Caco-2 (cell line): ENCODE data around the gene NLGN1. TPM values are rescaled to one million over a fixed set of nuclear protein-coding genes. Genes with fewer than 3 reads are reported as not detected.

Experiments used
- BruUV-seq: library from RNA; stranded (reverse); fragments of 400-500 nt; replicated peaks from 2 replicates; lab custom pipeline; 2021; lab: Mats Ljungman, UMichigan
- CTCF ChIA-PET: fragments of 300-600 bp; sonication (Branson Sonifier 250); formaldehyde crosslinking; loops from one replicate; lab custom pipeline; 2022; ENCODE audit warnings: antibody characterized with exemption; lab: Charles Lee
- POLR2A ChIA-PET: fragments of 300-600 bp; sonication (Branson Sonifier 250); formaldehyde crosslinking; loops from one replicate; lab custom pipeline; 2022; ENCODE audit warnings: antibody characterized with exemption; lab: Charles Lee
- DNase-seq, 2 experiments: peaks; one replicate each; pipeline versions ENCODE4 v3.0.0 to v3.0.0-alpha.2; 2020 to 2022
- H3K27me3 ChIP-seq: replicated peaks from 2 replicates; pipeline ENCODE4 v1.6.0; 2011; ENCODE audit warnings: low read length; ENCODE audit not compliant: control insufficient read depth, insufficient read depth
- H3K36me3 ChIP-seq: 2 replicates; pipeline ENCODE4 v1.5.1; 2011; ENCODE audit warnings: low read length; ENCODE audit not compliant: control insufficient read depth, insufficient read depth
- H3K4me1 ChIP-seq: fragments of 250-450 bp; sonication (Bioruptor Pico); 2 replicates; pipeline ENCODE4 v1.5.1; 2020; ENCODE audit warnings: mild to moderate bottlenecking
- H3K4me3 ChIP-seq: 2 replicates; pipeline ENCODE4 v1.5.1; 2011; ENCODE audit warnings: low read depth, mild to moderate bottlenecking, control low read depth, low read length
- H3K9me3 ChIP-seq: fragments of 250-450 bp; sonication (Bioruptor Pico); 2 replicates; pipeline ENCODE4 v1.5.1; 2020; ENCODE audit warnings: mild to moderate bottlenecking, moderate library complexity
- H3K27ac Mint-ChIP-seq: one replicate; pipeline ENCODE4 v1.8.0; 2022; ENCODE audit warnings: mixed read lengths; ENCODE audit not compliant: unreplicated experiment
- H3K27me3 Mint-ChIP-seq: one replicate; pipeline ENCODE4 v1.8.0; 2022; ENCODE audit warnings: mixed read lengths; ENCODE audit not compliant: insufficient read depth, unreplicated experiment
- H3K36me3 Mint-ChIP-seq: one replicate; pipeline ENCODE4 v1.8.0; 2022; ENCODE audit warnings: mild to moderate bottlenecking, mixed read lengths; ENCODE audit not compliant: insufficient read depth, unreplicated experiment
- H3K4me1 Mint-ChIP-seq: one replicate; pipeline ENCODE4 v1.8.0; 2022; ENCODE audit warnings: low read depth, mixed read lengths; ENCODE audit not compliant: unreplicated experiment
- H3K4me3 Mint-ChIP-seq: one replicate; pipeline ENCODE4 v1.8.0; 2022; ENCODE audit warnings: mild to moderate bottlenecking, moderate library complexity, mixed read lengths; ENCODE audit not compliant: unreplicated experiment
- H3K9me3 Mint-ChIP-seq: one replicate; pipeline ENCODE4 v1.8.0; 2022; ENCODE audit warnings: mixed read lengths; ENCODE audit not compliant: unreplicated experiment
- CTCF ChIP-seq, 2 experiments: fragments of 200-600 bp in 1 of 2; IDR thresholded peaks; 1 replicate in 1 of 2; 2 replicates in 1 of 2; pipeline versions ENCODE4 v1.5.1 to v1.8.0; 2011 to 2022; ENCODE audit warnings: antibody characterized with exemption in 1 of 2, control low read depth in 1 of 2, inconsistent platforms in 1 of 2, low read depth in 1 of 2, low read length in 1 of 2, mild to moderate bottlenecking in 1 of 2, moderate library complexity in 1 of 2; ENCODE audit not compliant: insufficient read depth in 1 of 2, severe bottlenecking in 1 of 2, unreplicated experiment in 1 of 2
- intact Hi-C: fragments of 100-400 bp; cut with micrococcal nuclease; formaldehyde crosslinking; loops from one replicate; pipeline ENCODE4 v1.10.0; 2022; ENCODE audit not compliant: unreplicated experiment
- total RNA-seq: library from RNA; stranded (reverse); gene quantifications from 2 replicates; pipeline ENCODE4 v1.2.3, GENCODE V29; 2022

NLGN1 gene
- total RNA-seq, 1 experiment from 2014 or later, result not detected

- no peaks in the 10 kb centered on the region for H3K4me1 ChIP-seq
- POLR2A ChIA-PET, result no interaction called here
- TF ChIP-seq CTCF (IDR thresholded peaks at IDR 0.05; ENCODE audit: insufficient read depth in 1 of 2, low read depth in 1 of 2, low read length in 1 of 2, severe bottlenecking in 1 of 2, unreplicated experiment in 1 of 2), result no peak
- H3K4me3 ChIP-seq, result no peak overlapping the region
- intact Hi-C loops, result loop anchor here (10.0 kb wide), 1 partner anchor 583 kb away; no protein-coding TSS in a partner anchor
- H3K9me3 ChIP-seq, result no peaks in the 10 kb centered on the region
- no peaks in the 10 kb centered on the region for H3K27me3 ChIP-seq
- no TSS peak for BruUV-seq
- Mint-ChIP-seq H3K4me1 (no peaks in the 10 kb centered on the region), H3K36me3 (no peaks in the 10 kb centered on the region), H3K9me3 (no peaks in the 10 kb centered on the region), H3K27me3 (peaks cover 4% of the 10 kb centered on the region), H3K4me3 (no peak overlapping the region), H3K27ac (no peak overlapping the region)
- DNase-seq, result no peak
- no peaks in the 10 kb centered on the region for H3K36me3 ChIP-seq
- CTCF ChIA-PET, result no interaction called here
Observed at GRCh38 chr3:173567997-173568396, 170.5 kb downstream of the NLGN1 start.

- ChIA-PET POLR2A (no interaction called here), CTCF (no interaction called here)
- no peaks in the 10 kb centered on the region for H3K9me3 ChIP-seq
- no peak for TF ChIP-seq CTCF (IDR thresholded peaks at IDR 0.05; ENCODE audit: insufficient read depth in 1 of 2, low read depth in 1 of 2, low read length in 1 of 2, severe bottlenecking in 1 of 2, unreplicated experiment in 1 of 2)
- Mint-ChIP-seq H3K9me3 (no peaks in the 10 kb centered on the region), H3K36me3 (no peaks in the 10 kb centered on the region), H3K4me1 (no peaks in the 10 kb centered on the region), H3K27ac (no peak overlapping the region), H3K4me3 (no peak overlapping the region), H3K27me3 (peaks cover 4% of the 10 kb centered on the region)
- no peak for DNase-seq
- no TSS peak for BruUV-seq
- H3K4me1 ChIP-seq, result no peaks in the 10 kb centered on the region
- H3K36me3 ChIP-seq, result no peaks in the 10 kb centered on the region
- intact Hi-C loops, result loop anchor here (10.0 kb wide), 1 partner anchor 584 kb away; no protein-coding TSS in a partner anchor
- H3K4me3 ChIP-seq, result no peak overlapping the region
- no peaks in the 10 kb centered on the region for H3K27me3 ChIP-seq
Observed at GRCh38 chr3:173568623-173569022, 171.1 kb downstream of the NLGN1 start.

GRCh38 chr3:173583496-173583895 lies 186.0 kb downstream of the NLGN1 start:
- intact Hi-C loops, result no loop called here
- no peaks in the 10 kb centered on the region for H3K27me3 Mint-ChIP-seq
- Histone ChIP-seq H3K27me3 (no peaks in the 10 kb centered on the region), H3K36me3 (no peaks in the 10 kb centered on the region), H3K9me3 (no peaks in the 10 kb centered on the region), H3K4me3 (no peak overlapping the region), H3K4me1 (no peaks in the 10 kb centered on the region)
- H3K9me3 Mint-ChIP-seq, result no peaks in the 10 kb centered on the region
- CTCF ChIA-PET, result no interaction called here
- H3K4me1 Mint-ChIP-seq, result no peaks in the 10 kb centered on the region
- TF ChIP-seq CTCF (IDR thresholded peaks at IDR 0.05; ENCODE audit: insufficient read depth in 1 of 2, low read depth in 1 of 2, low read length in 1 of 2, severe bottlenecking in 1 of 2, unreplicated experiment in 1 of 2), result no peak
- BruUV-seq, result no TSS peak
- POLR2A ChIA-PET, result no interaction called here
- no peak overlapping the region for H3K27ac Mint-ChIP-seq
- no peaks in the 10 kb centered on the region for H3K36me3 Mint-ChIP-seq
- no peak for DNase-seq
- H3K4me3 Mint-ChIP-seq, result no peak overlapping the region
